Spinal cord (tissue), 10 donors: Measurements from ENCODE around the gene LEMD1. TPM values are rescaled to one million over a fixed set of nuclear protein-coding genes. Genes with fewer than 3 reads are reported as not detected.
A peak's percentile ranks its signal among the peaks of the same experiment; 100 is the strongest.
"Not testable (repeated sequence)": the region's sequence is repeated elsewhere in the genome, so short reads cannot be mapped to it uniquely, and the experiment has no call there.

Experiments used
- DNase-seq, 6 donors: peaks; one replicate each; pipeline versions ENCODE4 v3.0.0 to v3.0.0-alpha.2; 2013 to 2015; ENCODE audit warnings: low spot score in 6 of 6, low read depth in 4 of 6
- H3K27ac ChIP-seq: one replicate; pipeline ENCODE4 v1.5.1; 2013; ENCODE audit warnings: low read depth, low read length, control low read depth
- H3K27me3 ChIP-seq: one replicate; pipeline ENCODE4 v1.6.1; 2013; ENCODE audit warnings: low read length; ENCODE audit not compliant: control insufficient read depth, insufficient read depth
- H3K36me3 ChIP-seq: one replicate; pipeline ENCODE4 v1.6.1; 2013; ENCODE audit warnings: low read length; ENCODE audit not compliant: control insufficient read depth, insufficient read depth
- H3K4me1 ChIP-seq: one replicate; pipeline ENCODE4 v1.6.1; 2013; ENCODE audit warnings: low read length; ENCODE audit not compliant: control insufficient read depth, insufficient read depth
- H3K4me3 ChIP-seq: one replicate; pipeline ENCODE4 v1.5.1; 2013; ENCODE audit warnings: low read depth, low read length, control low read depth
- H3K9me3 ChIP-seq: one replicate; pipeline ENCODE4 v1.6.1; 2013; ENCODE audit warnings: low read length; ENCODE audit not compliant: control insufficient read depth, insufficient read depth
- WGBS: methylation state at CpG from one replicate; pipeline ENCODE4 v1.1.5; 2013; ENCODE audit warnings: missing lambda C conversion rate; ENCODE audit not compliant: insufficient coverage; 5-methylcytosine and 5-hydroxymethylcytosine counted together
- polyA plus RNA-seq, 2 donors: library from polyadenylated mRNA; unstranded; fragments of 120-200 nt; gene quantifications; one replicate each; pipeline ENCODE4 v1.2.1, GENCODE V29; 2013; ENCODE audit not compliant: insufficient read length in 2 of 2
- total RNA-seq, 2 donors: library from RNA; depleted of rRNA in 1 of 2; stranded (reverse); fragments of 120-200 nt in 1 of 2; fragments of >200 nt in 1 of 2; gene quantifications; one replicate each; pipeline versions ENCODE4 v1.2.3 to v1.2.4, GENCODE V29; 2013 to 2014
- donor health status: healthy.

The LEMD1 gene
- total and polyA plus RNA-seq, 4 donors, result 0.99 to 7.2 (median 3.3) TPM

DNA sequence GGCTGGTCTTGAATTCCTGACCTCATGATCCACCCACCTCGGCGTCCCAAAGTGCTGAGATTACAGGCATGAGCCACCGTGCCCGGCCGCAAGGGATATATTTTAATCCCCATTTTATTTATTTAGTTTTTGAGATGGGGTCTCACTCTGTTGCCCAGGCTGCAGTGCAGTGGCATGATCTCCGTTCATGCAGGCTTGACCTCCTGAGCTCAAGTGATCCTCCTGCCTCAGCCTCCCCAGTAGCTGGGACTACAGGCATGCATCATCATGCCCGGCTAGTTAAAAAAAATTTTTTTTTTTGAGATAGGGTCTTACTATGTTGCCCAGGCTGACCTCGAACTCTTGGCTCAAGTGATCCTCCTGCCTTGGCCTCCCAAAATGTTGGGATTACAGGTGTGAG, 56.8 kb downstream of the LEMD1 start:
- H3K9me3 ChIP-seq, H3K4me3 ChIP-seq, H3K36me3 ChIP-seq, H3K27ac ChIP-seq, H3K27me3 ChIP-seq, DNase-seq: not testable (repeated sequence)
- 100% methylated on average over 2 of the region's 8 CpGs for WGBS
- H3K4me1 ChIP-seq, result peaks cover 17% of the 10 kb centered on the region

DNA sequence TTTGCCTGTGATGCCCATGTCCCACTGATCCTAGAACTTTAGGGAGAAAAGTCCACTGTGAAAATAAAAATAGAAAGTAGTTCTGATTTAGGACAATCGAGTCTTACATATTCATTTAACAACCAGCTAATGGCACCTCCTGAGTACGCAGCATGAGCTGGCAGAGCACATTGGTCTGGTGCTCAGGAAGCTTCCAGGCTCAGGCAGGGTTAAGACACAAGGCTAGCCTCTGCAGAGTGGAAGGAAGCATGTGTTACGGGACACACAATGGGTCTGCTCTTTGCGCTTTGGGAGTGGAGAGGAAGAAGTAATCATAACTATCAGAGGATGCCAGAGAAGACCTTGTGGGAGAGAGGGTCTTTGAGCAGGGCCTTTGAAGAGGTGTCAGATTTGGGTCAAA, 61.0 kb downstream of the LEMD1 start:
- peak overlapping the region; percentile 68 for H3K27ac ChIP-seq
- no peak overlapping the region for H3K4me3 ChIP-seq
- no peaks in the 10 kb centered on the region for H3K36me3 ChIP-seq
- H3K4me1 ChIP-seq, result peaks cover 24% of the 10 kb centered on the region
- no peaks in the 10 kb centered on the region for H3K9me3 ChIP-seq
- 88% methylated on average over 2 of the region's 4 CpGs for WGBS
- no peak for DNase-seq
- no peaks in the 10 kb centered on the region for H3K27me3 ChIP-seq

DNA sequence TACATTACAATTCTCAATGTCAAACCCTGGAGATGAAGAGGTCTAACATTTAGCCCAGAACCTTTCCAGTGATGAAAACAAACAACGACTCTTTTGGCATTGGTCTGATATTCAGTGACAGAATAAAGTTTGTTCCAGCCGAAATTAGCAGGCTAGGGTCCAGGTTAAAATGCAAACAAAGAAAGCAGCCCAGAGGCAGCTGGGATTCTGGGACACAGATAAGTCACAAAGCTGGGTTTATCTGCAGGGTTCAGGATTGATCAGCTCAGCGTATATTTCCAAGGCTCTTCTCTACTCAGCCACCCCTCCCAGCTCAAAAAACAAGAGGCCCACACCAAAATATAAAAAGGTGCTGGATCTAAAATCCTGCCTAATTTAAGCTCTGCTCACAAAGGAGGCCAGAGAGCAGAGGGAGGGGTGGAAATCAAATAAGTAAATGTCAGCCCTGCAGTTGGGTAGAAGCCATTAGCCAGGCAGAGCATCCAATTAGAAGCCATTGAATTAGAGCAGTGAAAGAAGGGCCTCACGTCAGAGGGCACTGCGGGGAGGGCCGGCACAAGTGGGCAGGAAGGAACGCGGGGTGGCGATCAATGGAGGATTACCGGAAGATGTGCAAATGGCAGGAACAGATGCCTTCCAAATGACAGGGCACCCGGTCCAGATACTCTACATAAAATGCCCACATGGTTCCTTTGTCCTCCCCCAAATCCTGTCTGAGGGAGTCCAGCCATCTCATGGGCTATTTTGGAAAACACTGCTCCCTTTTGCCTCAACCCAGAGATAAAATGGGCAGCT, 61.9 kb downstream of the LEMD1 start:
- no peaks in the 10 kb centered on the region for H3K9me3 ChIP-seq
- no peaks in the 10 kb centered on the region for H3K27me3 ChIP-seq
- no peaks in the 10 kb centered on the region for H3K36me3 ChIP-seq
- WGBS, result 18% methylated on average over 10 of the region's 11 CpGs
- H3K27ac ChIP-seq, result peak overlapping the region; percentile 68
- DNase-seq, result peak in 4 of 6 donors; percentile 64 to 94 (median 80)
- H3K4me1 ChIP-seq, result peaks cover 25% of the 10 kb centered on the region
- H3K4me3 ChIP-seq, result no peak overlapping the region

DNA sequence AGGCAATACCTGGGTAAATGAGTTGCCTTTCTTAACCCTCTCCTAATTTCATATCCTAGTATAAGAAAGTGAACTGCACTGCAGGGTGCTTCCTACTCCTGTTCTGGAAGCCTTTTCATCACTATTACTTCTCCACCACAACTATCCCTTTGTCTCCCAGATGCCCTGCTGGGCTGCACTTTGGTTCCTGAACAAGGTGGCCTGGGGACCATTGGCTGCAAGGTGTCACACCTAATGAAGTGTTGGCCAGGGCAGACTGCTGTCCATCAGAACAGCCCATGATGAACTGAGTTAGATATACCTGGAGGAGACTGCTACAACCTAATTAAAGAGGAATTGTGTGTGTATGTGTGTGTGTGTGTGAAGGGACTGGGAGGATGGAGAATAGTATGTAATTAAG, 63.3 kb downstream of the LEMD1 start:
- Histone ChIP-seq H3K4me3 (no peak overlapping the region), H3K4me1 (peaks cover 36% of the 10 kb centered on the region), H3K27ac (no peak overlapping the region), H3K27me3 (no peaks in the 10 kb centered on the region), H3K9me3 (no peaks in the 10 kb centered on the region), H3K36me3 (no peaks in the 10 kb centered on the region)
- no peak for DNase-seq

DNA sequence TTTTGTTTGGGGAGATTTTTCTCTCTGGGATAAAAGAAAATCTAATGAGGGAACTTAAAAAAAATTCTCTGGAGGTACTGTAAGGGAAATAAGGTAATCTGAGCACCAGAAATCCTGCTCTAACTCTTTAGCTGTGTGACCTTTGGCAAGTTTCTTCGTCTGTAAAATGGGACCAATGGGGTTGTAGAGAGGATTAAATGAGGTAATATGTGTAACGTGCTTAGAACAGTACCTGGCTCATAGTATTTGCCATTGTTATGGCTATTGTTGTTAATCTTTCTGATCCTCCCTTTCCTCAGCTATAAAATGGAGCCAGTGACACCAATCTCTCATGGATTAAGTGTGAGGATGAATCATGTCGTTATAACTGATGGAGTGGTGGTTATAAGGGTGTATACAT, 64.3 kb downstream of the LEMD1 start:
- peaks cover 45% of the 10 kb centered on the region for H3K4me1 ChIP-seq
- no peak for DNase-seq
- H3K4me3 ChIP-seq, result no peak overlapping the region

DNA sequence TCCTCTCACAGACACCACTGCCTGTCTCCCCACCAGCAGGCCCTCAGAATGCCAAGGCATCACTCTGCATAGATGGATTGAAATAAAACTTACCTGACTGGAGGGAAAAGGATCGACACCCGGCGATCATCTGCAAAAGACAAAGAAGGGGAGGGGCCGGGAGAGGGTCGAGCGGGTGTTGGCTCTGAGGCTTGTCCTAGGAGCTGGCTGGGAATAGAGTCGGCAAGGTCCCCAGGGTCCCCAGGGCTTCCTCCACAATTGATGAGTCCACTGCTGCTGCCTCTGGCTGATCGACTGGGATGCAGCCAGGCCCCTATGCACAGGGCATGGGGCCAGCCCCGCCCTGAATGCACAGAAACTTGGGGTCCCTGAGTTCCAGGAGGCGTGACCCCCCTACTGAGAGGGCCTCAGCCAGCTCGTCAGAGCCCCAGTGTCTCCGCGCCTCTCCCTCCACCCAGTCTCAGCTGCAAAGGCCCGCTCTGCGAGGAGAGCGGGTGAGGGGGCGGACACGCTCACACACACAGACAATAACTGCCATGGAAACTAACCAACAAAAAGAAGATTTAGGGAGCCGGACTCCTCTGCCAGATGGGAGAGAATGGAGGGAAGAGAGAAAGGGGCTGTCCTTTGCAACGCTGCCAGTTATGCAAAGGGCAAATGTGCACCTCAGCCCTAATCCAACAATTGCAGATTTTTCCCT, 65.3 kb downstream of the LEMD1 start, which contains the start of gene KLHDC8A:
TSS of gene KLHDC8A (minus strand) at position 483 of the 700 bp plus-strand sequence. CDS start 13,318 bp downstream, outside the sequence.
- DNase-seq, result peak in 4 of 6 donors; percentile 72 to 94 (median 89)
- 7% methylated on average over 13 of the region's 20 CpGs for WGBS
- H3K27me3 ChIP-seq, result no peaks in the 10 kb centered on the region
- peak within 1 kb of the TSS; percentile 43 for H3K4me3 ChIP-seq
- H3K36me3 ChIP-seq, result peaks cover 4% of the 10 kb centered on the region
- H3K4me1 ChIP-seq, result peaks cover 52% of the 10 kb centered on the region
- H3K9me3 ChIP-seq, result no peaks in the 10 kb centered on the region
- peak within 1 kb of the TSS; percentile 90 for H3K27ac ChIP-seq

More for the DNA sequence above, 64.3 kb downstream of the LEMD1 start:
- Histone ChIP-seq H3K27ac (no peak overlapping the region), H3K36me3 (no peaks in the 10 kb centered on the region), H3K27me3 (no peaks in the 10 kb centered on the region), H3K9me3 (no peaks in the 10 kb centered on the region)
- WGBS, result no CpG with 5 or more reads among the region's 3 CpGs

DNA sequence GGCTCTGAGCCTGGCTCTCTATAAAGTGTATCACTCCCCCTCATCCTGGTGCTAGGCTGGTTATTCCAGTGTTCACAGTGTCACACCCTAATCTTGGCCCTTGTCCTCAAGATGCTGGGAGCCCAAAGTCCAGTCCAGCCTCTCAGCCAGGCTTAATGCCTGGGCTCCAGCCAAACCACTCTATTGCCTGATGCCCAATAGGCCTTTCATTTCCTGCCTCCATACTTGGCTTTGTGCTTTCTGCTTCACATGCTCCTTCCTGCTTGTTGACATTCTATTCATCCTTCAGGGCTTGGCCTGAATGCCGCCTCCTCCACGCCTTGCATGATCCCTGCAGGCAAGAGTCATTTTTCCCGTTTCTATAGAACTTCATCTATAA, 66.8 kb downstream of the LEMD1 start:
- Histone ChIP-seq H3K9me3 (no peaks in the 10 kb centered on the region), H3K36me3 (peaks cover 4% of the 10 kb centered on the region), H3K27me3 (no peaks in the 10 kb centered on the region), H3K4me1 (peaks cover 54% of the 10 kb centered on the region), H3K4me3 (no peak overlapping the region), H3K27ac (no peak overlapping the region)
- WGBS, result no CpG with 5 or more reads among the region's 3 CpGs
- peak in 2 of 6 donors; percentile 71 to 79 for DNase-seq

DNA sequence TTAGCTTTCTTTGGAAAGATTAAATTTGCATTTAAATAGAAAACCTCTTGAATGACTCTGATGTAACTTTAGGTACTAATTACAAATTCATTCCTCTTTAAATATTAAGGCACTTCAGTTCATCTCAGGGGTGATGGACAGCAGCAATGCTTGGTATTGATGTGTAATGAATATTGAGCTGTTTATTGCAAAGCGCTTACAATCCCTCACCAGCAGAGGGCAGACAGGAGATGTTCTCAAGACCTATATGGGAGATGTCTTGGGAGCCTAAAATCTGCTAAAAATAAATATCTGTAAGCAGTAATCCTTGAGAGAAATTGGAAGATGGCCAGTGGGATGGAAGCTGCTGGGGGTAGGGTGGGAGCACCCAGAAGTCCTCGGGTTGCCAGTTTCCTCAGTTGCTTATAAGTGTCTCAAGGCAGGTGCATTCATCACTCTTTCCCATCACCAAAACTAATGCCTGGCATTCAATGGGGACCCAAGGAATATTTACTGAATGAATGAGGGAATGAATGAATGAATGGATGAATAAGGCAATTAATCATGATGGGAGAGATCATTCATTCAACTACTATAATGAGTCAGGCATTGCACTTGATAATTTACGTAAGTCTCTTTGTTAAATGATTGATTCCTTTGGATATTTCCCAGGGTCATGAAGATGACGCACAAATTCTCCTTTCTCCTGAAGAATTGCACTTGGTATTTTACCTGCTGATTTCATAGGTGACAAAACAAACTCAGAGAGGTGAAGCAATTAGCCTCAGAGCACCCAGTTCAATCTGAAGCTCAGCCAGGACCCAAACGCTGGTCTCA, 67.4 kb downstream of the LEMD1 start:
- H3K27ac ChIP-seq, result no peak overlapping the region
- no peak overlapping the region for H3K4me3 ChIP-seq
- DNase-seq, result peak in 4 of 6 donors; percentile 69 to 96 (median 82)
- 17% methylated on average over 2 of the region's 5 CpGs for WGBS
- peaks cover 59% of the 10 kb centered on the region for H3K4me1 ChIP-seq
- no peaks in the 10 kb centered on the region for H3K27me3 ChIP-seq
- no peaks in the 10 kb centered on the region for H3K9me3 ChIP-seq
- peaks cover 4% of the 10 kb centered on the region for H3K36me3 ChIP-seq

DNA sequence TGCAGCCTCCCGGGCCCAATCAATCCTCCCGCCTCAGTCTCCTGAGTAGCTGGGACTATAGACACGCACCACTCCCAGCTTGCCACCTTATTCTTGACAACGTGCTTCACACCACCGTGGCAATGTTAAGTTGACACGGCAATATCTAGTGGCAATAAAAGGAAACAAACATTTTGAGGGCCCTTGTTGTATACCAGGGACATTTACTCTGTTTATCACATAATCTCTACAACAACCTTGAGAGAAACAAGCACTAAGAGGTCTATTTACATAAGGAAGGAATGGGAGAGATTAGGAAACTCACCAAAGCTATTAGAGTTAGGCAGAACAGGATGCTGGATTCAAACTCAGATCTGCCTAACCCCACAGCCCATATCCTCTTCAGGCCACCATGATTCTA, 68.2 kb downstream of the LEMD1 start:
- Histone ChIP-seq H3K27me3 (no peaks in the 10 kb centered on the region), H3K36me3 (peaks cover 4% of the 10 kb centered on the region), H3K4me1 (peaks cover 60% of the 10 kb centered on the region), H3K9me3 (no peaks in the 10 kb centered on the region), H3K27ac (no peak overlapping the region), H3K4me3 (no peak overlapping the region)
- no peak for DNase-seq
- 63% methylated on average over 3 of the region's 6 CpGs for WGBS
